BLaER1 treated with 17β-estradiol and CSF1 and Interleukin-3, amounts not matched to agents 10 nM and 100 nM (cell line): ENCODE measurements around the gene SERAC1.
"Not testable (repeated sequence)": the region's sequence is repeated elsewhere in the genome, so short reads cannot be mapped to it uniquely, and the experiment has no call there.

Experiments used
- H3K27ac ChIP-seq, 11 experiments: shearing (Covaris generic); formaldehyde crosslinking; 2 replicates each; pipeline ENCODE4 v1.8.1; 2022
- H3K27me3 ChIP-seq, 11 experiments: shearing (Covaris generic); formaldehyde crosslinking; 2 replicates each; pipeline ENCODE4 v1.8.1; 2022
- H3K36me3 ChIP-seq, 11 experiments: shearing (Covaris generic); formaldehyde crosslinking; 2 replicates each; pipeline ENCODE4 v1.8.1; 2022
- H3K4me1 ChIP-seq, 10 experiments: shearing (Covaris generic); formaldehyde crosslinking; 2 replicates each; pipeline ENCODE4 v1.8.1; 2022
- H3K4me2 ChIP-seq, 11 experiments: shearing (Covaris generic); formaldehyde crosslinking; 2 replicates each; pipeline ENCODE4 v1.8.1; 2022
- H3K4me3 ChIP-seq, 10 experiments: shearing (Covaris generic); formaldehyde crosslinking; 2 replicates each; pipeline ENCODE4 v1.8.1; 2022
- H3K9ac ChIP-seq, 11 experiments: shearing (Covaris generic); formaldehyde crosslinking; 2 replicates each; pipeline ENCODE4 v1.8.1; 2022
- H3K9me3 ChIP-seq, 11 experiments: shearing (Covaris generic); formaldehyde crosslinking; replicated peaks in 1 of 11; 2 replicates each; pipeline ENCODE4 v1.8.1; 2022
- H4K20me1 ChIP-seq, 11 experiments: shearing (Covaris generic); formaldehyde crosslinking; 2 replicates each; pipeline ENCODE4 v1.8.1; 2022
- Cebpa-rat ChIP-seq, 11 experiments: shearing (Covaris generic); IDR thresholded peaks; 2 replicates each; pipeline ENCODE4 v1.8.1; 2022

Gene SERAC1

GRCh38 chr6:158161566-158162254, 6.4 kb downstream of the SERAC1 start:
- Histone ChIP-seq H3K4me3 (no peak overlapping the region), H3K27me3 (peaks cover 0 to 3% (median 1%) of the 10 kb centered on the region in 11 experiments; a peak in 11 of 22 replicates), H4K20me1 (peaks cover 0 to 63% (median 0%) of the 10 kb centered on the region in 11 experiments; a peak in 4 of 22 replicates), H3K9ac (no peak overlapping the region), H3K27ac (no peak overlapping the region), H3K36me3 (peaks cover 0 to 7% (median 3%) of the 10 kb centered on the region in 11 experiments; a peak in 4 of 22 replicates), H3K9me3 (no peaks in the 10 kb centered on the region), H3K4me2 (peak overlapping the region in 3 of 11 experiments; percentile 12 to 46 (median 23); a peak in 5 of 22 replicates), H3K4me1 (peaks cover under 1 to 41% (median 10%) of the 10 kb centered on the region in 10 experiments; a peak in 12 of 20 replicates)
- no peak for TF ChIP-seq Cebpa-rat (IDR thresholded peaks at IDR 0.05)

GRCh38 chr6:158160932-158161539, 7.0 kb downstream of the SERAC1 start:
- H3K4me3 ChIP-seq = no peak overlapping the region
- H3K27me3 ChIP-seq = no peaks in the 10 kb centered on the region
- peak overlapping the region in 3 of 11 experiments; percentile 5 to 38 (median 23); a peak in 1 of 22 replicates for H3K4me2 ChIP-seq
- no peak overlapping the region for H3K9ac ChIP-seq
- TF ChIP-seq Cebpa-rat (IDR thresholded peaks at IDR 0.05) = no peak
- H3K9me3 ChIP-seq = no peaks in the 10 kb centered on the region
- no peak overlapping the region for H3K27ac ChIP-seq
- peaks cover 0 to 38% (median 10%) of the 10 kb centered on the region in 10 experiments; a peak in 9 of 20 replicates for H3K4me1 ChIP-seq
- peaks cover 0 to 63% (median 0%) of the 10 kb centered on the region in 11 experiments; a peak in 4 of 22 replicates for H4K20me1 ChIP-seq
- peaks cover 0 to 12% (median 3%) of the 10 kb centered on the region in 11 experiments; a peak in 7 of 22 replicates for H3K36me3 ChIP-seq

GRCh38 chr6:158158748-158159147, 9.3 kb downstream of the SERAC1 start:
- Histone ChIP-seq H3K4me2 (peak overlapping the region in 1 of 11 experiments; percentile 38; a peak in 3 of 22 replicates), H3K27ac (no peak overlapping the region), H3K9ac (no peak overlapping the region), H3K4me1 (peaks cover 0 to 38% (median 10%) of the 10 kb centered on the region in 10 experiments; a peak in 9 of 20 replicates), H3K36me3 (peaks cover 3 to 32% (median 12%) of the 10 kb centered on the region in 11 experiments; a peak in 11 of 22 replicates), H3K9me3 (no peaks in the 10 kb centered on the region), H3K27me3 (no peaks in the 10 kb centered on the region), H4K20me1 (peaks cover 0 to 55% (median 0%) of the 10 kb centered on the region in 11 experiments; a peak in 4 of 22 replicates), H3K4me3 (no peak overlapping the region)
- TF ChIP-seq Cebpa-rat (IDR thresholded peaks at IDR 0.05) = no peak

GRCh38 chr6:158158123-158158522, 9.9 kb downstream of the SERAC1 start:
- H3K27ac ChIP-seq = no peak overlapping the region
- peak in 4 of 11 experiments; percentile 45 to 95 (median 86); a peak in 8 of 22 replicates for TF ChIP-seq Cebpa-rat (IDR thresholded peaks at IDR 0.05)
- peaks cover 0 to 49% (median 0%) of the 10 kb centered on the region in 11 experiments; a peak in 4 of 22 replicates for H4K20me1 ChIP-seq
- peaks cover 0 to 38% (median 10%) of the 10 kb centered on the region in 10 experiments; a peak in 9 of 20 replicates for H3K4me1 ChIP-seq
- H3K9me3 ChIP-seq = no peaks in the 10 kb centered on the region
- peaks cover 3 to 38% (median 12%) of the 10 kb centered on the region in 11 experiments; a peak in 11 of 22 replicates for H3K36me3 ChIP-seq
- H3K9ac ChIP-seq = no peak overlapping the region
- H3K27me3 ChIP-seq = no peaks in the 10 kb centered on the region
- no peak overlapping the region for H3K4me3 ChIP-seq
- peak overlapping the region in 5 of 11 experiments; percentile 5 to 49 (median 31); a peak in 9 of 22 replicates for H3K4me2 ChIP-seq

GRCh38 chr6:158157064-158157764, 10.8 kb downstream of the SERAC1 start:
- no peak overlapping the region for H3K9ac ChIP-seq
- no peaks in the 10 kb centered on the region for H3K9me3 ChIP-seq
- peaks cover 0 to 40% (median 0%) of the 10 kb centered on the region in 11 experiments; a peak in 4 of 22 replicates for H4K20me1 ChIP-seq
- peak overlapping the region in 3 of 11 experiments; percentile 27 to 49 (median 38); a peak in 4 of 22 replicates for H3K4me2 ChIP-seq
- H3K27ac ChIP-seq = no peak overlapping the region
- peaks cover 3 to 46% (median 14%) of the 10 kb centered on the region in 11 experiments; a peak in 11 of 22 replicates for H3K36me3 ChIP-seq
- H3K4me3 ChIP-seq = no peak overlapping the region
- no peak for TF ChIP-seq Cebpa-rat (IDR thresholded peaks at IDR 0.05)
- peaks cover 0 to 36% (median 10%) of the 10 kb centered on the region in 10 experiments; a peak in 9 of 20 replicates for H3K4me1 ChIP-seq
- no peaks in the 10 kb centered on the region for H3K27me3 ChIP-seq

- Histone ChIP-seq H3K9me3 (no peaks in the 10 kb centered on the region), H4K20me1 (peaks cover 0 to 20% (median 0%) of the 10 kb centered on the region in 11 experiments; a peak in 3 of 22 replicates), H3K9ac (no peak overlapping the region), H3K4me2 (no peak overlapping the region), H3K27me3 (no peaks in the 10 kb centered on the region), H3K36me3 (peaks cover 3 to 69% (median 10%) of the 10 kb centered on the region in 11 experiments; a peak in 12 of 22 replicates), H3K4me3 (no peak overlapping the region), H3K27ac (no peak overlapping the region), H3K4me1 (peaks cover 0 to 20% (median 6%) of the 10 kb centered on the region in 10 experiments; a peak in 9 of 20 replicates)
- TF ChIP-seq Cebpa-rat (IDR thresholded peaks at IDR 0.05) = no peak
Measured at GRCh38 chr6:158154816-158155215, 13.2 kb downstream of the SERAC1 start.

GRCh38 chr6:158153576-158153975, 14.5 kb downstream of the SERAC1 start:
- H3K4me1 ChIP-seq = peaks cover 0 to 13% (median 6%) of the 10 kb centered on the region in 10 experiments; a peak in 9 of 20 replicates
- H3K9me3 ChIP-seq = no peaks in the 10 kb centered on the region
- no peak for TF ChIP-seq Cebpa-rat (IDR thresholded peaks at IDR 0.05)
- no peak overlapping the region for H3K4me2 ChIP-seq
- no peak overlapping the region for H3K9ac ChIP-seq
- peaks cover 0 to 8% (median 0%) of the 10 kb centered on the region in 11 experiments; a peak in 3 of 22 replicates for H4K20me1 ChIP-seq
- no peaks in the 10 kb centered on the region for H3K27me3 ChIP-seq
- H3K27ac ChIP-seq = no peak overlapping the region
- peaks cover 3 to 80% (median 13%) of the 10 kb centered on the region in 11 experiments; a peak in 12 of 22 replicates for H3K36me3 ChIP-seq
- H3K4me3 ChIP-seq = no peak overlapping the region

- H4K20me1 ChIP-seq = peaks cover 0 to 6% (median 0%) of the 10 kb centered on the region in 11 experiments; a peak in 3 of 22 replicates
- H3K4me2 ChIP-seq = no peak overlapping the region
- peak in 1 of 11 experiments; percentile 78; a peak in 1 of 22 replicates for TF ChIP-seq Cebpa-rat (IDR thresholded peaks at IDR 0.05)
- no peak overlapping the region for H3K4me3 ChIP-seq
- no peaks in the 10 kb centered on the region for H3K9me3 ChIP-seq
- H3K36me3 ChIP-seq = peaks cover 1 to 89% (median 12%) of the 10 kb centered on the region in 11 experiments; a peak in 12 of 22 replicates
- H3K27ac ChIP-seq = no peak overlapping the region
- H3K27me3 ChIP-seq = no peaks in the 10 kb centered on the region
- peaks cover 0 to 3% (median under 1%) of the 10 kb centered on the region in 10 experiments; a peak in 8 of 20 replicates for H3K4me1 ChIP-seq
- no peak overlapping the region for H3K9ac ChIP-seq
Measured at GRCh38 chr6:158152659-158153058, 15.4 kb downstream of the SERAC1 start.

GRCh38 chr6:158152025-158152424, 16.0 kb downstream of the SERAC1 start:
- H4K20me1 ChIP-seq, H3K27ac ChIP-seq, H3K4me2 ChIP-seq, H3K9ac ChIP-seq, H3K9me3 ChIP-seq, H3K27me3 ChIP-seq, H3K4me1 ChIP-seq, H3K4me3 ChIP-seq: not testable (repeated sequence)
- H3K36me3 ChIP-seq = peaks cover 0 to 89% (median 9%) of the 10 kb centered on the region in 11 experiments; a peak in 12 of 22 replicates
